K562 (cell line): ENCODE results near the gene DIAPH1. TPM values are rescaled to one million over a fixed set of nuclear protein-coding genes. Genes with fewer than 3 reads are reported as not detected.

ENCODE experiments used
- ATAC-seq: fragments of 200-7000 bp; cut with Tn5 transposase; 3 replicates; pipeline ENCODE4 v1.9.1; 2020; ENCODE audit warnings: moderate library complexity
- BruUV-seq: library from RNA; stranded (reverse); fragments of 400-500 nt; replicated peaks from 2 replicates; lab custom pipeline; 2021; lab: Mats Ljungman, UMichigan
- CTCF ChIA-PET: fragments of 300-600 bp; formaldehyde crosslinking; extraction: SDS; loops from one replicate; lab custom pipeline; 2021; ENCODE audit warnings: low intra/inter-chr PET ratio; lab: Yijun Ruan, JAX
- POLR2A ChIA-PET: fragments of 300-600, 350-650 bp; sonication (Branson Sonifier 250); formaldehyde crosslinking; extraction: SDS; loops from one replicate; lab custom pipeline; 2021; ENCODE audit warnings: antibody characterized with exemption, inconsistent platforms; lab: Yijun Ruan, JAX
- DNase-seq, 4 experiments: peaks; one replicate each; pipeline versions ENCODE4 v3.0.0 to v3.0.0-alpha.2; 2011 to 2018; ENCODE audit warnings: low spot score in 3 of 4, mixed read lengths in 3 of 4; ENCODE audit errors: extremely low read depth in 1 of 4
- FAIRE-seq: peaks from 2 replicates; lab custom pipeline; 2011; peaks lifted over from hg19 to GRCh38; lab: Jason Lieb, UNC
- H2AFZ ChIP-seq: 2 replicates; pipeline ENCODE4 v1.6.0; 2011; ENCODE audit warnings: low read depth, low read length, control low read depth, inconsistent platforms
- H3K27ac ChIP-seq: fragments of 200-600 bp; 3 replicates; pipeline ENCODE4 v1.8.0; 2011; ENCODE audit warnings: low read depth, mild to moderate bottlenecking, control low read depth, inconsistent platforms, low read length, moderate library complexity, mixed read lengths; ENCODE audit errors: extremely low read depth
- H3K27me3 ChIP-seq, 2 experiments: fragments of 300-600 bp in 1 of 2; 2 replicates in 1 of 2; 3 replicates in 1 of 2; pipeline versions ENCODE4 v1.6.0 to v1.8.0; 2011; ENCODE audit warnings: inconsistent platforms in 2 of 2, low read length in 2 of 2, mild to moderate bottlenecking in 1 of 2, mixed read lengths in 1 of 2, moderate library complexity in 1 of 2; ENCODE audit not compliant: control insufficient read depth in 2 of 2, insufficient read depth in 2 of 2
- H3K36me3 ChIP-seq: fragments of 300-600 bp; 3 replicates; pipeline ENCODE4 v1.8.0; 2011; ENCODE audit warnings: mild to moderate bottlenecking, low read length, inconsistent platforms; ENCODE audit not compliant: control insufficient read depth, insufficient read depth
- H3K4me1 ChIP-seq, 2 experiments: fragments of 200-600 bp in 1 of 2; replicated peaks in 1 of 2; 2 replicates in 1 of 2; 3 replicates in 1 of 2; pipeline versions ENCODE4 v1.5.1 to v1.8.0; 2011; ENCODE audit warnings: inconsistent platforms in 2 of 2, low read length in 2 of 2, mild to moderate bottlenecking in 1 of 2, mixed read lengths in 1 of 2, moderate library complexity in 1 of 2; ENCODE audit not compliant: control insufficient read depth in 2 of 2, insufficient read depth in 2 of 2
- H3K4me2 ChIP-seq: 2 replicates; pipeline ENCODE4 v1.6.1; 2011; ENCODE audit warnings: low read length, control low read depth, inconsistent platforms, mixed read lengths; ENCODE audit not compliant: insufficient read depth
- H3K4me3 ChIP-seq: fragments of 200-600 bp; sonication (generic), shearing (Covaris generic); 2 replicates; pipeline ENCODE4 v1.5.1; 2016; ENCODE audit warnings: control low read depth, inconsistent platforms
- H3K79me2 ChIP-seq: fragments of 200-600 bp; 3 replicates; pipeline ENCODE4 v1.8.0; 2011; ENCODE audit warnings: low read length, inconsistent platforms; ENCODE audit not compliant: control insufficient read depth, insufficient read depth
- H3K9ac ChIP-seq, 2 experiments: 2 replicates each; pipeline versions ENCODE4 v1.6.0 to v1.6.1; 2011; ENCODE audit warnings: low read depth in 2 of 2, low read length in 2 of 2, control low read depth in 1 of 2, inconsistent platforms in 1 of 2, mild to moderate bottlenecking in 1 of 2, mixed read lengths in 1 of 2; ENCODE audit not compliant: insufficient read depth in 1 of 2
- H3K9me1 ChIP-seq: one replicate; pipeline ENCODE4 v1.6.0; 2011; ENCODE audit warnings: inconsistent platforms, mild to moderate bottlenecking, low read length, moderate library complexity; ENCODE audit not compliant: control insufficient read depth, insufficient read depth
- H3K9me3 ChIP-seq: replicated peaks from 2 replicates; pipeline ENCODE4 v1.5.1; 2011; ENCODE audit warnings: low read depth, low read length, inconsistent platforms; ENCODE audit not compliant: control insufficient read depth, insufficient read depth
- H4K20me1 ChIP-seq: replicated peaks from 2 replicates; pipeline ENCODE4 v1.6.1; 2011; ENCODE audit warnings: low read length, inconsistent platforms, mixed read lengths; ENCODE audit not compliant: control insufficient read depth, insufficient read depth
- ASH1L ChIP-seq: fragments of 450-650 bp; IDR thresholded peaks from 2 replicates; pipeline ENCODE4 v1.6.1; 2018; ENCODE audit warnings: borderline replicate concordance, mild to moderate bottlenecking, low read depth; ENCODE audit not compliant: partially characterized antibody
- BMI1 ChIP-seq: fragments of 150-350 bp; IDR thresholded peaks from 2 replicates; pipeline ENCODE4 v1.6.1; 2014; ENCODE audit warnings: low read length
- BRCA1 ChIP-seq, 2 experiments: fragments of 450-650 bp in 1 of 2; sonication (generic) in 1 of 2; formaldehyde crosslinking in 1 of 2; IDR thresholded peaks; 2 replicates each; pipeline versions ENCODE4 v1.5.0 to v1.6.1; 2017 to 2020; ENCODE audit warnings: mild to moderate bottlenecking in 1 of 2, missing genetic modification reagents in 1 of 2
- CHD2 ChIP-seq: IDR thresholded peaks from 2 replicates; pipeline ENCODE4 v1.6.1; 2011; ENCODE audit warnings: low read depth, low read length
- DLX4 ChIP-seq: fragments of 250-450 bp; sonication (Bioruptor Pico); IDR thresholded peaks from 2 replicates; pipeline ENCODE4 v1.6.1; 2021; ENCODE audit warnings: mild to moderate bottlenecking
- EWSR1 ChIP-seq: fragments of 450-650 bp; IDR thresholded peaks from 2 replicates; pipeline ENCODE4 v1.6.1; 2018; ENCODE audit warnings: borderline replicate concordance, mild to moderate bottlenecking, low read depth, moderate library complexity; ENCODE audit not compliant: partially characterized antibody
- FOXJ2 ChIP-seq: fragments of 200-800 bp; sonication (Bioruptor generic); IDR thresholded peaks from 2 replicates; pipeline ENCODE4 v1.6.1; 2016; ENCODE audit warnings: missing genetic modification characterization, missing compliant biosample characterization
- HMG20B ChIP-seq: fragments of 250-450 bp; sonication (Bioruptor Pico); IDR thresholded peaks from 2 replicates; pipeline ENCODE4 v1.5.0; 2021; ENCODE audit warnings: mild to moderate bottlenecking
- HNRNPL ChIP-seq: fragments of 200-400 bp; formaldehyde crosslinking; IDR thresholded peaks from 2 replicates; pipeline ENCODE4 v1.6.1; 2017; ENCODE audit warnings: low read depth, mild to moderate bottlenecking, low read length
- ILK ChIP-seq: fragments of 450-650 bp; IDR thresholded peaks from 2 replicates; pipeline ENCODE4 v1.6.1; 2016; ENCODE audit warnings: missing genetic modification characterization, low read depth, mild to moderate bottlenecking, missing compliant biosample characterization, moderate library complexity, borderline replicate concordance
- NFIC ChIP-seq: fragments of 450-650 bp; IDR thresholded peaks from 2 replicates; pipeline ENCODE4 v1.6.1; 2017; ENCODE audit warnings: mild to moderate bottlenecking, inconsistent platforms
- PTRF ChIP-seq: fragments of 450-650 bp; IDR thresholded peaks from 2 replicates; pipeline ENCODE4 v1.6.1; 2016; ENCODE audit warnings: mild to moderate bottlenecking, missing genetic modification characterization, missing compliant biosample characterization
- RAD21 ChIP-seq, 2 experiments: fragments of 250-450 bp in 1 of 2; fragments of 450-650 bp in 1 of 2; sonication (Bioruptor Pico) in 1 of 2; formaldehyde crosslinking in 1 of 2; IDR thresholded peaks in 1 of 2; conservative IDR thresholded peaks in 1 of 2; 2 replicates each; pipeline versions ENCODE4 v1.4.0 to v1.8.0; 2020 to 2022; ENCODE audit warnings: mild to moderate bottlenecking in 2 of 2, moderate library complexity in 1 of 2
- SRSF7 ChIP-seq: fragments of 200-400 bp; formaldehyde crosslinking; optimal IDR thresholded peaks from 2 replicates; pipeline ENCODE3; 2017; ENCODE audit warnings: mild to moderate bottlenecking, low read depth, low read length
- TBL1XR1 ChIP-seq, 2 experiments: IDR thresholded peaks; 2 replicates each; pipeline ENCODE4 v1.6.1; 2012; ENCODE audit warnings: improper control_type of control experiment in 2 of 2, low read length in 2 of 2, mild to moderate bottlenecking in 1 of 2
- ZBTB33 ChIP-seq: sonication (generic); formaldehyde crosslinking; IDR thresholded peaks from 2 replicates; pipeline ENCODE4 v1.8.1; 2023; ENCODE audit warnings: mild to moderate bottlenecking, missing genetic modification reagents
- ZC3H8 ChIP-seq: fragments of 450-650 bp; IDR thresholded peaks from 2 replicates; pipeline ENCODE4 v1.6.1; 2017
- ZFX ChIP-seq: sonication (generic); formaldehyde crosslinking; IDR thresholded peaks from 2 replicates; pipeline ENCODE4 v1.8.0; 2022; ENCODE audit warnings: mild to moderate bottlenecking, missing genetic modification reagents, moderate library complexity
- ZNF398 ChIP-seq: fragments of 250-450 bp; sonication (Bioruptor Pico); IDR thresholded peaks from 2 replicates; pipeline ENCODE4 v1.8.0; 2021; ENCODE audit warnings: moderate library complexity, mild to moderate bottlenecking, inconsistent platforms
- WGBS: fragments of 100-300 bp; shearing (Covaris generic); methylation state at CpG from one replicate; pipeline ENCODE4 v1.1.6; 2016; ENCODE audit warnings: low coverage, mixed read lengths; ENCODE audit not compliant: insufficient coverage; ENCODE audit errors: missing lambda C conversion rate; 5-methylcytosine and 5-hydroxymethylcytosine counted together
- in situ Hi-C: fragments of 300-500 bp; cut with MboI; formaldehyde crosslinking; loops from 4 replicates; pipeline ENCODE4 v1.15.0; 2018; ENCODE audit warnings: inconsistent platforms, mixed read lengths
- intact Hi-C: fragments of 100-400 bp; cut with micrococcal nuclease; formaldehyde crosslinking; loops from 2 replicates; pipeline ENCODE4 v1.14.2; 2022
- polyA plus RNA-seq, 8 experiments: library from polyadenylated mRNA; depleted of rRNA in 4 of 8; stranded (reverse) in 5 of 8; unstranded in 3 of 8; fragments of >200 nt; fragmentation: Nextera tagmentation in 2 of 8; fragmentation: Illumina TruSeq in 1 of 8; extraction: Ambion mirVana in 2 of 8; extraction: Trizol in 1 of 8; gene quantifications; 2 replicates each; pipeline versions ENCODE4 v1.2.1 to v1.2.3, GENCODE V29; 2011 to 2014; ENCODE audit warnings: inconsistent platforms in 1 of 8, missing spikeins in 1 of 8
- total RNA-seq, 7 experiments: library from RNA; depleted of rRNA in 6 of 7; stranded (reverse); fragments of >200 nt in 6 of 7; fragmentation: Illumina TruSeq in 2 of 7; extraction: Trizol in 2 of 7; gene quantifications; 2 replicates each; pipeline versions ENCODE4 v1.2.1 to v1.2.3, GENCODE V29; 2011 to 2021; ENCODE audit warnings: low replicate concordance in 1 of 7

The DIAPH1 gene
- total and polyA plus RNA-seq, 9 of the 15 experiments (the other 6 are each of a cell fraction or from before 2014, with no cell fraction given) = 60.8 to 328 (median 97.8) TPM

- Histone ChIP-seq H3K4me1 (peaks cover 0 to 14% of the 10 kb centered on the region in 2 experiments; a peak in 1 of 5 replicates), H3K9ac (no peak within 1 kb of the TSS), H3K27ac (no peak within 1 kb of the TSS), H3K4me3 (no peak within 1 kb of the TSS), H3K79me2 (no peaks in the 10 kb centered on the region), H3K27me3 (peaks cover 20 to 32% of the 10 kb centered on the region in 2 experiments; a peak in 4 of 5 replicates), H3K4me2 (no peak within 1 kb of the TSS), H3K9me1 (no peaks in the 10 kb centered on the region), H3K9me3 (no peaks in the 10 kb centered on the region), H2AFZ (no peak within 1 kb of the TSS), H4K20me1 (no peaks in the 10 kb centered on the region; the same call in 1 of the 2 replicates), H3K36me3 (no peaks in the 10 kb centered on the region)
- BruUV-seq = no TSS peak
- peak in 2 of 4 experiments; percentile 16 to 34 for DNase-seq
- ChIA-PET POLR2A (interaction anchor here (1.0 to 1.5 kb wide), 2 partner anchors 9 to 33 kb away, joined by 3 read pairs; partner anchors contain the start of gene PCDHGC4), CTCF (no interaction called here)
- in situ Hi-C loops (no loop called here), intact Hi-C loops (no loop called here)
- ATAC-seq = peak; percentile 82
- WGBS = 15% methylated on average over 24 of the region's 28 CpGs
- no peak for FAIRE-seq
- TF ChIP-seq HNRNPL (no peak), TBL1XR1 (IDR thresholded peaks at IDR 0.05; ENCODE audit: low read length in 2 of 2) (no peak), PTRF (tag) (no peak), FOXJ2 (tag) (no peak), RAD21 (CRISPR knock-in tag; conservative IDR thresholded peaks at IDR 0.05 in 1 of 2, IDR thresholded peaks at IDR 0.05 in 1 of 2) (peak in 1 of 2 experiments; percentile 28; a peak in 1 of 4 replicates), BRCA1 (IDR thresholded peaks at IDR 0.05) (no peak), BRCA1 (CRISPR knock-in tag; IDR thresholded peaks at IDR 0.05) (no peak), CHD2 (no peak), ASH1L (no peak), DLX4 (no peak), HMG20B (no peak), EWSR1 (no peak), BMI1 (no peak), ZBTB33 (CRISPR knock-in tag) (peak; percentile 23; the same call in 1 of the 2 replicates), NFIC (peak; percentile 52), SRSF7 (no peak), ZFX (CRISPR knock-in tag) (no peak), ILK (tag) (no peak), ZC3H8 (no peak), ZNF398 (CRISPR knock-in tag) (no peak)
Observed at GRCh38 chr5:141475625-141476131, 143.1 kb downstream of the DIAPH1 start, which contains the start of gene PCDHGC3. TSS of gene PCDHGC3 (plus strand) at chr5:141475966. CDS start at chr5:141476117, 151 bp downstream.
